Gastrocnemius medialis (tissue), 4 donors: ENCODE data around the gene TGFA.

Experiments used
- POLR2A ChIP-seq, 2 donors: fragments of 450-650 bp; IDR thresholded peaks; one replicate each; pipeline ENCODE4 v1.6.1; 2017; ENCODE audit warnings: antibody characterized with exemption in 2 of 2, mild to moderate bottlenecking in 2 of 2, moderate library complexity in 2 of 2
- TF ChIP-seq, protein P1 (sequence below), 5 experiments: fragments of 450-650 bp in 3 of 5; fragments of 200-600 bp in 2 of 5; sonication (generic) in 2 of 5; IDR thresholded peaks in 4 of 5; conservative IDR thresholded peaks in 1 of 5; 1 replicate in 4 of 5; 2 replicates in 1 of 5; pipeline ENCODE4 v1.5.1; 2016 to 2019; ENCODE audit warnings: antibody characterized with exemption in 5 of 5, mild to moderate bottlenecking in 3 of 5, moderate library complexity in 3 of 5

DNA sequence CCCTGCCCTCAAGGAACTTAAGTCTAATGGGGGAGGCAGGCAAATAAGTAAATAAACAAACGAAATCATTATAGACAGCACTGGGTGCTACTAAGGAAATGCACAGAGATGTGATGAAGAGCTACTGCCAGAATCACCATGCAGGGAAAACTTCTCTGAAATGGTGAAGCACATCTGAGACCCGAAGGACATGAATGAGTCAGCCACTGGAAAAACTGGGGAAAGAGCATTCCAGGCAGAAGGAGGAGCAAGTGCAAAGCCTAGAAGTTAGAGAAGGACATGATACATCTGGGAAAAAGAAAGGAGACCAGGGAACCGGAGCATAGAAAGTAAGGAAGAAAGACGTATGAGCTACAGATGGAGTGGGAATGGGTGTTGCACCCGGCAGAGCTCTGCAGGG lies 56.8 kb downstream of the TGFA start:
- TF ChIP-seq, protein P1, sequence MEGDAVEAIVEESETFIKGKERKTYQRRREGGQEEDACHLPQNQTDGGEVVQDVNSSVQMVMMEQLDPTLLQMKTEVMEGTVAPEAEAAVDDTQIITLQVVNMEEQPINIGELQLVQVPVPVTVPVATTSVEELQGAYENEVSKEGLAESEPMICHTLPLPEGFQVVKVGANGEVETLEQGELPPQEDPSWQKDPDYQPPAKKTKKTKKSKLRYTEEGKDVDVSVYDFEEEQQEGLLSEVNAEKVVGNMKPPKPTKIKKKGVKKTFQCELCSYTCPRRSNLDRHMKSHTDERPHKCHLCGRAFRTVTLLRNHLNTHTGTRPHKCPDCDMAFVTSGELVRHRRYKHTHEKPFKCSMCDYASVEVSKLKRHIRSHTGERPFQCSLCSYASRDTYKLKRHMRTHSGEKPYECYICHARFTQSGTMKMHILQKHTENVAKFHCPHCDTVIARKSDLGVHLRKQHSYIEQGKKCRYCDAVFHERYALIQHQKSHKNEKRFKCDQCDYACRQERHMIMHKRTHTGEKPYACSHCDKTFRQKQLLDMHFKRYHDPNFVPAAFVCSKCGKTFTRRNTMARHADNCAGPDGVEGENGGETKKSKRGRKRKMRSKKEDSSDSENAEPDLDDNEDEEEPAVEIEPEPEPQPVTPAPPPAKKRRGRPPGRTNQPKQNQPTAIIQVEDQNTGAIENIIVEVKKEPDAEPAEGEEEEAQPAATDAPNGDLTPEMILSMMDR (IDR thresholded peaks at IDR 0.05 in 4 of 5, conservative IDR thresholded peaks at IDR 0.05 in 1 of 5), result no peak
- TF ChIP-seq POLR2A (IDR thresholded peaks at IDR 0.05), result no peak
